Hematopoietic multipotent progenitor cell treated with erythropoietin and hydrocortisone succinate and interleukin-3 and kit ligand, for 8 days (in vitro differentiated cells): ENCODE data around the gene FIGNL2.

Source experiments
- DNase-seq: peaks from one replicate; pipeline ENCODE4 v3.0.0-alpha.2; 2015

The FIGNL2 gene

DNA sequence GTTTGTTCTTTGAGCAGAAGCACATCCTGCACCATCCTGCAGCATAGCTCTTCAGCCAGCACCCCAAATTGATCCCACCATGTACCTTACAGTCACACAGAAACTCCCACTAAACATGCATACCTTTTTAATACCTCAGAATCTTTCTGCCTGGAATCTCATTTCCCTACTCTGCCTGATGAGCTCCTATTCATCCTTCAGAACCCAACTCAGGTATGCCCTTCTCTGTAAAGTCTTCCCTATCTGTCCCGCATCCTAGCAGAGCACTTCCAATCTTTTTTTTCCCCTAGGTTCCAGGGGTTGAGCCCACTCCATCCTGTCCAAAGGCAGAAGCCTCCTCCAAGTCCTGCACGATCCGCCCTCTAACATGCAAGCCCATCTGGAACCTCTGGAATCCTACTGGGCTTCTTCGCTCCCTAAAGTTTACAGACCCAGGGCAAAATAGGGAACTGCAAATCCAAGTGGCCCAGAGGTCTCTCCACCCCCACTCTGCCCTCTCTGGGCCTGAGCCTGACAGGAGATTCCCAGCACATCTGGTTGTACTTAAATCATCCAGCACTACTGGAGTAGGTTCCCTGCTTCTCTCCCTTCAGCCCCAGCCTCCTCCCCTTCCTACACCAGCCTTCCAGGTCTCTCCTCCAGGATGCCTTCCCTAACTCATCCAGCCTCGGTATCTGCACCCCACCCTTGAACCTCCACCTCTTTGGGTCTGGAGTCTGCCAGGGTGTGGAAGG lies 4.1 kb upstream of the FIGNL2 start:
- DNase-seq, result no peak

DNA sequence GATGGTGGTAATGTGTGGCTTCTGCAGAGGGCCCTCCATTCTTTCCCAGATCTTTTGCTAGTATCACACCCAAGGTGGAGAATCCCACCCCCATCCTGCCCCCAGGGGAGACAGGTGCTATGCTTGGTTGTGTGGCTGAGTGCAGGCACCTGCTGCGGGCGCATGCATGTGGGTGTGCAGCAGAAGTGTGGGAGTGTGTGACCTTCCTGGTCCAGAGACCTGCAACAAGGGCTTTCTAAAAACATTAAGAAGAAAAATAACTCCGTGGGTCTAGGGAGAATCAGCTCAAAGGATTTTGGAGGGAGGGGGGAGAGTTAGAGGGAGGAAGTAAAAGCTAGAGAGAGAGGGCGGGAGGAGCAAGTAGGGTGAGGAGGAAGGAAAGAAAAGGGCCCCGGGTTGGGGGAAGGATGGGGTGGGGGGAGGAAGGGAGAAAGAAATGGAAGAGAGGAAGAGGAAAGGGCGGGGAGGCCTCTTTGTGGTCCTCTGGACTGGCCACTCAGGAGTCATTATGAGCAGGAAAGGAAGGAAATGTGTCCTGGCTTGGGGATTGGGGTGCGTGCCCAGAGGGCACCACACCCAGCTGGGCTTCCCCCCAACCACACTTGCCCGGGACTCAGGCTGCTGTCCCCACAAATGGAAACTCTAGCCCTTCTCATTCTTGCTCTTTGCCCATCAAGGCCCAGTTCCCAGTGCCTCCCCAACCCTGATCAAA lies 3.1 kb upstream of the FIGNL2 start:
- DNase-seq, result no peak

DNA sequence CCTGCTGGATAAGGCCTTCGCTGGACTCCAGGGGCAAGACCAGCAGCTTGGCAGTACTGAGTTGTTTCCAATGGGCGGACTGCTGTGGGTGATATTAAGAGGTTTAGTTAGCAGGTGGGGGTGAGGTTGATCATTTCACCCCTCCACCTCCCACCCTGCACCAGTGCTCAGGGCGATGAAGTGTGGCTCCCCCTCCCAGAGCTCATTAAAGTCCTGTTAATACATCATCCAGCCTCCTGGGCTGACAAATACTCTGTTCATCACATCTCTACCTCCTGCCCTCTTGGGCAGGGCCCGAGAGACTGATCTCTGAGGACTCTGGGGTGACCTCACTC lies 2.4 kb upstream of the FIGNL2 start:
- no peak for DNase-seq

DNA sequence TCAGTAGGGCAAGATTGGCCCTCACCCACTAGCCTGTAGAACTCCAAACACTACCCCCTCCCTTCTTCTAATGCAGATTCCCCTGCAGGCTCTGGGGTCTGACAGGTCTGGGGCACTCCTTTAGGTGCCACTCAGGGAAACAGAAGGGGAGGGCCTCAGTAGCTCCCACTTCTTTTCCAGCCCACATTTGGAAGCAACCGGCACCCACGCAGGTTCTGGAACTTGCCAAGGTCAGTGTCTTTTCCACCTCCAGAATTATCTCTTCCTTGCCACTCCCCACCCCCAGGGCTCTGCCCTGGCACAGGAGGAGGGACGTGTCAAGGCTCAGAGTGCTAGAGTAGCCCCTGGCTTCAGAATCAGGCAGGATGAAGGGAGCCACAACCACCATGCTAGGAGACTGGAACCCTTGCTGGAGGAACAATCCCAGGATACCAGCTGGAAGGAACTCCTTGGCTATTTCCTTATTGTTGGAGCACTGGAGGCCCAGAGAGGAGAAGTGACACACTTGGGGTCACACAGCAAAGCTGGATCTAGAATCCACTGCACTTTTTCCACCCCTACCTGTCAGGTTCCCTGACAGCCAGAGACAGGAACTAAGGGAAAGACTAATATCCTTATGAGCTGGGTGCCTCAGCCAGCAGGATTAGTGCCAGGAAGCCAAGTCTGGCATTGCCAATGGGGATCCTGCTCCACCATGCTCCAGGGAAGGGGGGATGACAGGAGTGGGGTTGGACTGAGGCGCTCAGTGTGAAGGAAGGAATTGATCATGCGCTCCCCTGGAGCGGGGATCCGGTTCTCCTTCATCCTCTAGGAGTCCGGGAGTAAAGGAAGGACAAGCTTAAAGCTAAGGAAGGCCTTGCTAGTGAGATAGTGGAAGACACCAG lies 1.8 kb upstream of the FIGNL2 start:
- DNase-seq, result no peak

DNA sequence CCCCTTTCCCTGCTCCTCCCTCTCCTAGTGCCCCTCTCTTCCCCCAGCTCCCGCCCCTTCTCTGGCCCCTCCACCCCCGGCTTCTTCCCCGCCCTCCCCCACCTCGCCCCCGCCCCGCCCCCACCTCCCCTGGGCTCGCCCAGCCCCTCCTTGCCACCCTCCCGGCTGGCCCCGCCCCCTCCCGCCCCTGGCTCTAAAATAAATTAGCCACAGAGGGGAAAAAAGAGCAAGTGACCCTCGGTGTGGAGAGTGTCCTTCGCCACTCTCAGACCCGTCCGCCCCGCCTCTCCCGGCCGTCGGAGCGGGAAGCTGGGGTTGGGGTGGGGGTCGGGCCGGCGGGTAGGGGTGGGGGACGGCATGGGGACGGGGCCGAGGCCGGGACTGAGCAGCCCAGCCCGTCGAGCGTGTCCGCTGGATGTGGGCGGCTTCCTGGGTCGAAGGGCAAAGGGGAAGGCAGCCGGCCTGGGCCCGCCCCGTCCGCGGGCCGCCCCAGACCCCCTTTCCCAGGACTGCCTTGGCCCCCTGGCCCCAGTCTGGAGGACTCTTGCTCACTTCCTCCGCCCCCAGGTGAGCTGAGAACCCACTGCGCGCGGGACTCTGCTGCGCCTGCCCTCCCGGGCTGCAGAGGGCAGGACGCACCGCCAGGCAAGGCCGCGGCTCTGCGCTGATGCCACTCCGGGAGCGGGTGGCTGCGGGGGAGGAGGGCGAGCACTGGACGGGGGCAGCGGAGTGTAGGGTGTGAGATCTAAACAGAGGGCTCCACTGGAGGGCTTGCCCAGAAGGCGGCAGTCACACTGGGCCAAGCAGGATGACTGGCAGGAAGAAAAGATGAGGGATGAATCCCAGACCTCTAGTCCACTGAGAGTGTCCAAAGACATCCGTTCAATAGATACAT lies 570 bp upstream of the FIGNL2 start:
- no peak for DNase-seq

DNA sequence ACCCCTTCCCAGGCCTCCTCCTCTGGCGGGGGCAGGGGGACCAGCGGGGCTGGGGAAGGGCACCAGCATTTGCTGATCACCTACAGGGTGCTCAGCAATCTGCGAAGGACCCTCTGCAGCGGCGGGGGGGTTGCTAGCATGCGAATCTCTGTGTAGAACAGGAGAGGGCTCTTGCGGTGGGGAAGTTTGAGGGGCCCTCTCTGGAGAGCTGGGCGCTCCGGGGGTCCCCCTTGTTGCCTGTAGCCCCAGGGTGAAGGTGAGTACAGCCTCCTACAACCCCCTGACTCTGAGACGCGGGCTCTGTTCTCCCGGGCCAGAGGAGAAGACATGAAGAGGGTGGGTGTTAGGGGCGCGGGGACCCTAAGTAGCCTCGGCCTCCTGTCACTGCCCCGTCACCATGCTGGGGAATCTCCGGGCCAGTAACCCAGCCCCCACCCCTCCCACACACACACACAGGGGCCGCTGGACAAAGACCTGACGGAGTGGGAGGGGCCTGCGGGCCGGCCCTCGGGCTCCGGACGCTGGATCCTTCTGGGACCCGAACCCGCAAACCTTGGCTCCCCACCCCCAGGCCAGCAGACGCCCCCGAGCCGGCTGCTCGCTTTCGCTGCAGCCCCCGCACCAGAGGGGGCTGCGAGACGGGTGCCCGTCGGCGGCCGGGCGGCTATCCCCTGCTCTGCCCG lies 734 bp downstream of the FIGNL2 start:
- no peak for DNase-seq

DNA sequence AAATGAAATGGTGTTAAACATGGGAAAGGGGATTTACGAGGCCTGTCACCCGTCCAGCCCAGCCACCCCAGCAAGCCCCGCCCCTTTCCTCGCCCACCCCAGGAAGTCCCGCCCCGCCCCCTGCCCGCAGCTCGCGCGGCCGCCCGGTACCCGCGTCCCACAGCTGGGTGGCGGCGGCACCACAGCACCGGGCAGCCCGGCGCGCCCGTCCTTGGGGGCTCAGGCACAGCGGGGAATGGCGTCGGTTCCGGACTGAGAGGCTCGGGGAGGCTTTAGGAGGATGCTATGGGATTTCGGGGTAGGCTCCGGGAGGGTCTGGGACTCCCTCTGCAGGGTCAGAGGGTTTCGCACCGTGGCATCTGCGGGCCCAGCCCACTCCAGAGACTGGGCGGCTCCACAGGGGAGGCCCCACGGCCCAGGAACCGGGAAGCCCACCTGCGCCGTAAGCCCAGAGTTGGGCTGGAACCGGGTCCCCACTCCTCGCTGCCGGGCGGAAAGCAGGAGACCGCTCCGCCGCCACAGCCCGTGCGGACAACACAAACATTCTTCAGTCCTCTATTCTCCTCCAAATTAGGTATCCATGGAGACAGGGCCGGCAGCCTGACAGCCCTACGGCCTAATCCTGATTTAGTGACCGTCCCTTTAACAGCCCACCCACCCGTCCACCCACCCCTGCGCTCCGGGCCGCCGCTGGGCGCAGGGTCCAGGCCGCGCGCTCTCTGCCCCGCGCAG lies 1.4 kb downstream of the FIGNL2 start:
- DNase-seq, result no peak

DNA sequence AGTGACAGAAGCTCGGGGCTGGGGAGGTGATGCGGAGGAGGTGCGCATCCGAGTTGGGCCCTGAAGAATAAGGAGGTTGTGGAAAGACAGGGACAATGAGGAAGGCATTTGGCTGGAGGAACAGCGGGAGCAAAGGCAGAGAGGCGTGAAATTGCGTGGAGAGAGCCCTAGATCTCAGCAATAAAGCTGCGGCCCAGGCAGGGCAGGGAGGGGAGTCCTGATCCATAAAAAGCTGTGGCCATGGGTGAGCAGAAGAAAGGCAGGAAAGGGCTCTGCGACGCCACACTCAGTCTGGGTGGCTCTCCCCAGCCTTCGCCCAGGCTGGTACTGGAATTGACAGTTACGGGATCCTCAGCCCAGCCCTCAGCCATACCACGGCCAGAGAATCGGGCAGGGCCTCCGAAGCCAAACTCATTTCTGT lies 2.2 kb downstream of the FIGNL2 start:
- no peak for DNase-seq

DNA sequence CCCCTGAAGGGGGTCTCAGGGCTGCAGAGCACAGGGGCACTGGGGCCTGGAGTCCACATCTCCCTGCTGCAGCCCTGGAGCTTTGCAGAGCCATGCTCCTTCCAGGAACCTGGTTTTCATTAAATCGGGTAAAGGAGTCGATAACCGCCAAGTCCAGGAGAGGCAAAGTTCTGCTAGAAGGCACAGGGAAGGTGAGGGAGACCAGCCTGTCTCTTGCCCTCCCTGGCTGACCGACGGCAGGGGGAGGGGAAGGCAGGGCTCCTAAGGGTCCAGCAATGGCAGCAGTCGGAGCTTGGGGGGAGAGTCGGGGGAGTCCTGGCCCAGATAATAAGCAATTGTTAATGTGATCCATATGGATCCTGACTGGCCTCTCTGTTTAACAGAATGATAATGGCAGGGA lies 3.0 kb downstream of the FIGNL2 start:
- DNase-seq, result no peak

DNA sequence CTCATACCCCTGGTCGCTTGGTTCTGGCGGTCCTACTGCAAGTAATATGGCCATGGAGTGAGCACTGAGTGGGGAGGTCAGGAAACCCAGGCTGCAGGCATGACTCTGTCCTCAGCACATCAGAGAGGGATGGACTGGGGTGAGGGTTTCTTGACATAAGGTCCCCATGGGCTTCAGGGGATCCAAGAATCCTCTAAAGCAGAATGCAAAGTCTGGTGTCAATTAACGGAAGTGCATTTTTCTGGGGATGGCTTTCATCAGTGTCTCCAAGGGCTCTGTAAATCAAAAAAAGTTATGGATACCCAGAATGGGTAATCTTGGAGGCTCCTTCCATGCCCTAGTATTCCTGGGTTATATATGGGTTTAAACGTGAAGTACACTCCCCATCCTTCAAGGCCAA lies 3.7 kb downstream of the FIGNL2 start:
- DNase-seq, result no peak

DNA sequence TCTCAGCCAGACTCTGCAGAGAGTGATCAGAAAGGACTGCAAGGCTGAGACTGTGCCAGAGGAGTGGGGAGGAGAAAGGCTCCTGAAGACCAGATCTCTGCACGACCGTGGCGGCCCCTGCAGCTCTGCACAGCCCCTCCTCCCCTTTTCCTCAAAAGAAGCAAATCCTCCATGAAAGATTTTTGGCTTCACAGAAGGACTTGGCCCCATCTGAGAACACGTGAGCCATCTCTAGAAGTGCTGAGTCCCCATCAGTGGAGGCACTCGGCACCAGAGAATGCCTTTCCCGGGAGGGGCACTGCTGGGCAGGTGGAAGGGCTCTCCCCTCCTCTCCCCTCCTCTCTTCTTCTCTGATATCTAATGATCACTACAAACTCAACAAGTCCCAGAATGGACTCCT lies 6.8 kb downstream of the FIGNL2 start:
- no peak for DNase-seq

DNA sequence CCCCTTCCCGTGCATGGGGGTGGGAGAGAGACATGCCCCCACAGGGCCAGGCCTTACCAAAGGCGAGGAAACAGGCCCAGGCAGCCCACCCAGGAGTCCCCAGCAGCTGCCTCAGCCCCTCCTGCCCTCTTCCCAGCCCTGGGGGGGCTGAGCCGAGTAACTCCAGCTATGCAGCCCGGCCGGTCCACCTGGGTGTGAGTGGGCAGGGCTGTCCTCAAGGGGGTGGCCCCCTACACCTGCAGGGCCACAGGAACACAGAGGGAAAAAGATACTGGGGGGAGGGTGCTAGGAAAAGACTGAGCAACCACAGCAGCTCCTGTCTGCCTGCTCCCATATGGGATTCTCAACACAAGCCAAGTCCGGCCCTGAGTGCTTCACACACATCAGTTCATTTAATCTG lies 7.6 kb downstream of the FIGNL2 start:
- no peak for DNase-seq

DNA sequence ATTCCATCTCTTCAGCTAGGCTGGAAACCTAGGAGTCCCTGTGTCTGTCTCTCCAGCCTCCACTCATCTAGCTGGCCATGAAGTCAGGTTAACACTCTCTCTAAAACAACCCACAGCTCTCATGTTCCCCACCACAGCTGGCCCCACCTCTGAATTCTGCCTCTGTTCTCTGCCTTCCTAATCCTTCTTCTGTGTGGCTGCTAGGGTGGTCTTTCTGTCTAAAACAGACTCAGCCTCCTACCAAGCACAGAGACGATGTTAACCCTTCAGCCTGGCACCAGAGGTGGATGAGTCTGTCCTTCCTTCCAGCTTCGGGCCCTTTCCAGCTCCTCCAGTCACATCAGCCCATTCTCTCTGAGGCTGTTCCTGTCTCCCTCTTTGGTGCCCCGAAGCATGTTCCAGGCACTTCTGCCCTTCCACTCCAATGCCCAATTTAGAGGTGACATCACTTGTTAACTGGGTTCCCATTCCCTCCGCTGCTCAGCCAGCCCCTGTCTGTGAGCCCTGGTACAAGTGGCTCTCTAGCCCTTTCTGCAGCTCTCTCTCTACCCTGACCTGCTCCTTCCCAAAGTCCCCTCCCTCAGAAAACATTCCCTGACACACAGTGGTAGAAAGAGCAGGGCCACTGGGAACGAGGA lies 9.1 kb downstream of the FIGNL2 start:
- no peak for DNase-seq

DNA sequence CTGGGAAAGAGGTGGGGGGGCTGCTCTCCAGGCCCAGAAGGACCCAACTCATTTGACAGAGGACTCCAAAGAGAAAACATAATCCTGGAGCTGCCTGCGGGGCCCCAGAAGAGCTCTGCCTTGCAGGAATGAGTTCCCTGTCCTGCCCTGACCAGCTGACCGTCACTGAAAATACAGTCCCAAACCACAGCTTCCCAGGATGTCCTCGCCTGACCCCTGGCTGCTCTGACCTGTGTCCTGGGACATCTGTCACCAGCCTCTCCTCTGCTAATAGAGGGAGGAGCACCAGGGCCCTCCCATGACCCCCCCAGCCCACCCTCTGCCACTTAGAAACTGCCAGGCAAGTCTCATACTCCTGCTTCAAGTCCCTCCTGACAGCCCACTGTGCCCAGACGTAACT lies 9.8 kb downstream of the FIGNL2 start:
- no peak for DNase-seq

DNA sequence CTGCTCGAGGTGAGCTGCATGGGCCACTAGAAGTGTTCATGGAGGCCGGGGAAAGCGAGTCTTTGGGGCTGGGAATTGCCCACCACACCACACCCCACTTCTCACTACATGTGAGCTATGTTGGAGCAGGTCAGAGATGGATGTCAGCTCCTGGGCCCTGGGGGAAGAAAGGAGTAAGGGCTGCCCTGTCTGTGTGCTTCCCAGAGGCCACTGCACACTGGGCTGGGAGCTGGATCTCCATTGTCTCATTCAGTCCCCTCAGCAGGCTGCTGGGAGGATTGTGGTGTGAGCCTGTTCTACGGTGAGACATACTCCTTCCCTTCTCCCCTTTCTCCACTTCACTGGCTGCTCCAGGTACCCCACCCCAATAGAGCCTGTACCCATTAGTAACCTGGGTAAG lies 10.5 kb downstream of the FIGNL2 start:
- no peak for DNase-seq

DNA sequence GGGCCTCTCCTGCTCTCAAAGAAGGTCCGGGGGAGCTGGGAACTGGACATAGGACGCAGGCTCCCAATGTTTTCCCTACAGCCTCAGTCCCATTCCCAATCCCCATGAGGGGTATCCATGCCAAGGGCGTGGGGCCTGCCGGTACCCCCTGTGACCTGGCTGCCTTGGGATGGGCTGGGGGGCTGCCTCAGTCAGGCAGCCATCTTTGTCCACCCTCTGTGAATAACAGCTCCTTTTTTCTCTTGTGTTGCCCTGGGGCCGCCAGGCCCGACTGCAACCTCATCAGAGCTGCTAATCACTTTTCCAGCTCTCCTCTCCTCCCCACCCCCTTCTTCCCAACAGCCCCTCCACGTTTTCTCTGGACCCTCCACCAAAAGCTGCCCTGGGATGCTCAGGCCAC lies 11.2 kb downstream of the FIGNL2 start:
- no peak for DNase-seq

DNA sequence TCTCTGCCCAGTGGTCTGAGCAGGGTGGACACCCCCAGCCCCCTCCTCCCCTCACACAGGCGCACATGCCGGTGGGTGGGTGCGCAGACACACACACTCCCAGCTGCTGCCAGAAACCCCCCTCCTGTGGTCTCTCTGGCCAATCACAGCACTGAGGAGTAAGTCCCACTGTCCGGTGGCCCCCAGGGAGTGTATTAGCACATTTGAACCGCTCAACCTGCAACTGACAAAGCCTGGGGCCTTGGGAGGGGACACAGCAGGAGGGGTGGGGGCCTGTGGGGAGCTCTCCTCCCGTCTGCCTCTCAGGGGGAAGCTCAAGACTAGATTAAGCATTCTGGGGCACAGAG lies 11.7 kb downstream of the FIGNL2 start:
- no peak for DNase-seq

DNA sequence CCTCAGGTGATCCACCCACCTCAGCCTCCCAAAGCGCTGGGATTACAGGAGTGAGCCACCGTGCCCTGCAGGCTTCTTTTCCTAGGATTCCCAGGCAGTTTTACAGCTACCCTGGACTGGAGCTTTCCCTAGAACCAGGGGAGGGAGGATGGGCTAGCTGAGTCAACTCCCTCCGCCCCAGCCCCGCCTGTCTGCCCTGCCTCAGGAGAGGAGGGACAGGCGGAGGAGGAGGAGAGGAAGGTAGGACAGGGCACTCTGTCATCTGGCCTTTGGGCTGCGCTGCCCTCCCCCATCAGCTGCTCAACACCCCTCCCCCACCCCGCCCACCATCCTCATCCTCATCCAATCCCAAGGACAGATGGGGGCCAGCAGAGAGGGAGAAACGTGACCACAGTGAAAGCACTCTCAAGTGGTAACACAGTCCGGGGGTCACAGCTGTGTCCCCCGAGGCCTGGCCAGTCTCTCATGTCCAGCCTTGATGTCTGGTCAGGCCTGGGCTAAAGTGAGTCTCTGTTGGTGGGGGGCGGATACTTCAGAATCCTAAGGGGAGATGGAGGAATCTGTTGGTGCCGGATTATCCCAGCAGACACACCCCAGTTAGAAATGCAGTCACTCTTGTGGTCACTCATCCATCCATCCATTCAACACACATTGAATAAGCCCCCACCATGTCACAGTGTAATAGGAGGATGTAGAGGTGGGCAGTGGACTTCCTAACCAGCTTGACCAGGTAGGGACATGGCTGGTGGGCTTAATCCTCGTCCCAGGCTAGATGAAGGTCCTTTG lies 12.3 kb downstream of the FIGNL2 start:
- no peak for DNase-seq

DNA sequence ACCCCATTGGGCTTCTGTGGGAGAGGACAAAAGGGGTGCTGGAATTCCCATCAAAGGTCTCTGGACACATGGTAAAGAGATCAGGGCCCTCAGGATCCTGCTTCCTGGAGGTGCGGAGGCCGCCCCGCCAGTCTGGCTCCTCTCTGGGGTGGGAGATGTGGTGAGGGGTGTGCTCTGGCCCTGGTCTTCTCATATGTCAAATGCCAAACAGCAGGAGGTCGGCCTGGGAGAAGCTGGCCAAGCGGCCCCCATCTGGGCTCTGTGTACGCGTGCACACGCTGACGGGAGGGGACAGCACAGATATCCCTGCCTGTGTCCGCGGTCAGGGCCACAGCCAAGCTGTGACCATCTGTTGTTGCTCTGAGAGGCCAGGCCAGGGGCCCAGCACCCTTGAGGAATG lies 14.1 kb downstream of the FIGNL2 start:
- DNase-seq, result no peak
